HG03442 (cell line): ENCODE measurements around the gene KCNT2.
"Not testable (repeated sequence)": the region's sequence is repeated elsewhere in the genome, so short reads cannot be mapped to it uniquely, and the experiment has no call there.

Experiments used
- ATAC-seq: cut with Tn5 transposase; IDR thresholded peaks from one replicate; pipeline ENCODE4 v1.9.1; 2021; ENCODE audit warnings: mild to moderate bottlenecking, moderate library complexity; ENCODE audit not compliant: unreplicated experiment

The KCNT2 gene

GRCh38 chr1:196608390-196609369 lies at the start of gene KCNT2:
Gene KCNT2, minus strand, starts transcription at chr1:196608440. Its CDS starts 131 bp downstream, at chr1:196608309.
- ATAC-seq, result no peak

- no peak for ATAC-seq
Observed at GRCh38 chr1:196655494-196655893, 47.3 kb upstream of the KCNT2 start.

GRCh38 chr1:196655071-196655470 lies 46.8 kb upstream of the KCNT2 start:
- no peak for ATAC-seq

- ATAC-seq, result no peak
Observed at GRCh38 chr1:196654271-196654670, 46.0 kb upstream of the KCNT2 start.

GRCh38 chr1:196651637-196652215 lies 43.5 kb upstream of the KCNT2 start, which contains the start of gene CFH:
Gene CFH, plus strand, starts transcription at chr1:196652043. Its CDS starts 75 bp downstream, at chr1:196652118.
- no peak for ATAC-seq

- no peak for ATAC-seq
Observed at GRCh38 chr1:196651079-196651478, 42.8 kb upstream of the KCNT2 start.

- ATAC-seq, result no peak
Observed at GRCh38 chr1:196650403-196650802, 42.2 kb upstream of the KCNT2 start.

- no peak for ATAC-seq
Observed at GRCh38 chr1:196649990-196650389, 41.8 kb upstream of the KCNT2 start.

GRCh38 chr1:196640976-196641375 lies 32.7 kb upstream of the KCNT2 start:
- ATAC-seq, result no peak

- ATAC-seq, result not testable (repeated sequence)
Observed at GRCh38 chr1:196639291-196639690, 31.1 kb upstream of the KCNT2 start.

- ATAC-seq, result no peak
Observed at GRCh38 chr1:196638466-196638865, 30.2 kb upstream of the KCNT2 start.

GRCh38 chr1:196637606-196638005 lies 29.4 kb upstream of the KCNT2 start:
- no peak for ATAC-seq

- ATAC-seq, result no peak
Observed at GRCh38 chr1:196628838-196629237, 20.6 kb upstream of the KCNT2 start.

GRCh38 chr1:196623079-196623478 lies 14.8 kb upstream of the KCNT2 start:
- ATAC-seq, result no peak

GRCh38 chr1:196619721-196620120 lies 11.5 kb upstream of the KCNT2 start:
- no peak for ATAC-seq

- ATAC-seq, result no peak
Observed at GRCh38 chr1:196611873-196612272, 3.6 kb upstream of the KCNT2 start.

GRCh38 chr1:196609370-196609737 lies 1.1 kb upstream of the KCNT2 start:
- no peak for ATAC-seq

- no peak for ATAC-seq
Observed at GRCh38 chr1:196607981-196608380, 259 bp downstream of the KCNT2 start.

- ATAC-seq, result no peak
Observed at GRCh38 chr1:196603651-196604050, 4.6 kb downstream of the KCNT2 start.

- no peak for ATAC-seq
Observed at GRCh38 chr1:196598942-196599748, 9.1 kb downstream of the KCNT2 start.

- no peak for ATAC-seq
Observed at GRCh38 chr1:196594700-196595099, 13.5 kb downstream of the KCNT2 start.
